Peyer's patch (tissue), 4 donors: ENCODE data around the gene VPREB1.
"Not testable (repeated sequence)": the region's sequence is repeated elsewhere in the genome, so short reads cannot be mapped to it uniquely, and the experiment has no call there.

Source experiments
- POLR2A ChIP-seq, 2 donors: fragments of 450-650 bp; IDR thresholded peaks; one replicate each; pipeline ENCODE4 v1.5.1; 2017; ENCODE audit warnings: antibody characterized with exemption in 2 of 2, mild to moderate bottlenecking in 2 of 2, moderate library complexity in 2 of 2
- TF ChIP-seq, protein P1 (sequence below), 6 experiments: fragments of 450-650 bp in 4 of 6; fragments of 200-600 bp in 2 of 6; sonication (generic) in 1 of 6; IDR thresholded peaks; one replicate each; pipeline ENCODE4 v1.5.1; 2017 to 2019; ENCODE audit warnings: antibody characterized with exemption in 6 of 6, mild to moderate bottlenecking in 3 of 6, moderate library complexity in 1 of 6

DNA sequence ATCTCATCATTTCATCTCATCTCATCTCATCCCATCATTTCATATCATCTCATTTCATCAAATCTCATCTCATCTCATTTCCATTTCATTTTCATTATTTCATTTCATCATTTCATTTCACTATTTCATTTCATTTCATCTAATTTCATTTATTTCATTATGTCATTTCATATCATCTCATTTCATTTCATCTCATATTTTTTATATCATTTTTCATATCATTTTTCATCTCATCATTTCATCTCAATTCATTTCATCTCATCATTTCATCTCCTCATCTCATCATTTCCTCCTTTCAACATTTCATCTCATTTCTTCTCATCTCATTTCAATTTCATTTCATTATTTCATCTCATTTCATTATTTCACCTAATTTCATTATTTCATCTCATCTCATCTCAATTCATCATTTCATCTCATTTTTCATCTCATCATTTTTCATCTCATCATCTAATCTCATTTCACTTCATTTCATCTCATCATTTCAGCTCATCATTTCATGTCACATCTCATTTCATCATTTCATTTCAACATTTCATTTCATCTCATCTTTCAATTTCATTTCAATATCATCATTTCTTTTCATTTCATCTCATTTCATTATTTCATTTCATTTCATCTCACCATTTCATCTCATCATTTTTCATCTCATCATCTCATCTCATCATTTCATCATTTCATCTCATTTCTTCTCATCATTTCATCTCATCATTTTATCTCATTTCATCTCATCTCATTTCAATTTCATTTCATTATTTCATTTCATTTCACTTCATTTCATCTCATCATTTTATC is 40.6 kb downstream of the VPREB1 start:
- TF ChIP-seq, protein P1, sequence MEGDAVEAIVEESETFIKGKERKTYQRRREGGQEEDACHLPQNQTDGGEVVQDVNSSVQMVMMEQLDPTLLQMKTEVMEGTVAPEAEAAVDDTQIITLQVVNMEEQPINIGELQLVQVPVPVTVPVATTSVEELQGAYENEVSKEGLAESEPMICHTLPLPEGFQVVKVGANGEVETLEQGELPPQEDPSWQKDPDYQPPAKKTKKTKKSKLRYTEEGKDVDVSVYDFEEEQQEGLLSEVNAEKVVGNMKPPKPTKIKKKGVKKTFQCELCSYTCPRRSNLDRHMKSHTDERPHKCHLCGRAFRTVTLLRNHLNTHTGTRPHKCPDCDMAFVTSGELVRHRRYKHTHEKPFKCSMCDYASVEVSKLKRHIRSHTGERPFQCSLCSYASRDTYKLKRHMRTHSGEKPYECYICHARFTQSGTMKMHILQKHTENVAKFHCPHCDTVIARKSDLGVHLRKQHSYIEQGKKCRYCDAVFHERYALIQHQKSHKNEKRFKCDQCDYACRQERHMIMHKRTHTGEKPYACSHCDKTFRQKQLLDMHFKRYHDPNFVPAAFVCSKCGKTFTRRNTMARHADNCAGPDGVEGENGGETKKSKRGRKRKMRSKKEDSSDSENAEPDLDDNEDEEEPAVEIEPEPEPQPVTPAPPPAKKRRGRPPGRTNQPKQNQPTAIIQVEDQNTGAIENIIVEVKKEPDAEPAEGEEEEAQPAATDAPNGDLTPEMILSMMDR (IDR thresholded peaks at IDR 0.05), result not testable (repeated sequence)
- TF ChIP-seq POLR2A (IDR thresholded peaks at IDR 0.05), result not testable (repeated sequence)
